AG04450 (cell line): Measurements from ENCODE around the gene FAM107B. TPM values are rescaled to one million over a fixed set of nuclear protein-coding genes. Genes with fewer than 3 reads are reported as not detected.
"Not testable (repeated sequence)": the region's sequence is repeated elsewhere in the genome, so short reads cannot be mapped to it uniquely, and the experiment has no call there.

Source experiments
- CTCF ChIA-PET: fragments of 300-600, 350-600 bp; formaldehyde crosslinking; extraction: SDS; loops from one replicate; lab custom pipeline; 2022; ENCODE audit warnings: antibody characterized with exemption, inconsistent platforms; lab: Charles Lee
- POLR2A ChIA-PET: fragments of 350-600 bp; formaldehyde crosslinking; extraction: SDS; loops from one replicate; lab custom pipeline; 2021; ENCODE audit warnings: antibody characterized with exemption, inconsistent platforms; lab: Yijun Ruan, JAX
- DNase-seq: peaks from one replicate; pipeline ENCODE4 v3.0.0-alpha.2; 2011; ENCODE audit warnings: low read depth, low spot score
- H3K27ac ChIP-seq: one replicate; pipeline ENCODE4 v1.5.1; 2012; ENCODE audit warnings: low read depth, low read length, control low read depth
- H3K27me3 ChIP-seq: one replicate; pipeline ENCODE4 v1.6.0; 2012; ENCODE audit warnings: low read length; ENCODE audit not compliant: control insufficient read depth, insufficient read depth
- H3K4me3 ChIP-seq: 2 replicates; pipeline ENCODE4 v1.5.1; 2011; ENCODE audit warnings: mild to moderate bottlenecking, low read depth, low read length, control low read depth
- H3K9me3 ChIP-seq: 2 replicates; pipeline ENCODE4 v1.5.1; 2012; ENCODE audit warnings: low read length; ENCODE audit not compliant: control insufficient read depth, insufficient read depth
- polyA plus RNA-seq: library from polyadenylated mRNA; depleted of rRNA; stranded (reverse); fragments of >200 nt; gene quantifications from 2 replicates; pipeline ENCODE4 v1.2.3, GENCODE V29; 2011
- TF ChIP-seq, protein P1 (sequence below): IDR thresholded peaks from 2 replicates; pipeline ENCODE4 v1.5.1; 2011; ENCODE audit warnings: low read depth, low read length, control low read depth, inconsistent platforms

The FAM107B gene
- polyA plus RNA-seq, 1 experiment = 41.4 TPM

DNA sequence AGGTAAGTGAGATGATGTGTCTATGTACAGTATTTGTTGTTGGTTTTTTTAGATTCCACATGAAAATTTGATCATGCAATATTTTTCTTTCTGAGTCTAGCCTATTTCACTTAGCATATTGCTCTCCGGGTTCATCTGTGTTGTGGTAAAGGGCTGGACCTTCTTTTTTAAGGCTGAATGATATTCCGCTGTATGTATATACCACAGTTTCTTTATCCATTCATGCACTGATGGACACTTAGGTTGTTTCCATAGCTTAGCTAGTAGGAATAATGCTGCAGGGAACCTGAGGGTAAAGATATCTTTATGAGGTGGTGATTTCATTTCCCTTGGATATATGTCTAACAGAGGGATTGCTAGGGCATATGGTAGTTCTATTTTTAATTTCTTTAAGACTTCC is 80.8 kb downstream of the FAM107B start:
- no peak overlapping the region for H3K27ac ChIP-seq
- CTCF ChIA-PET = no interaction called here
- no peak for DNase-seq
- H3K27me3 ChIP-seq = no peaks in the 10 kb centered on the region
- POLR2A ChIA-PET = no interaction called here
- TF ChIP-seq, protein P1, sequence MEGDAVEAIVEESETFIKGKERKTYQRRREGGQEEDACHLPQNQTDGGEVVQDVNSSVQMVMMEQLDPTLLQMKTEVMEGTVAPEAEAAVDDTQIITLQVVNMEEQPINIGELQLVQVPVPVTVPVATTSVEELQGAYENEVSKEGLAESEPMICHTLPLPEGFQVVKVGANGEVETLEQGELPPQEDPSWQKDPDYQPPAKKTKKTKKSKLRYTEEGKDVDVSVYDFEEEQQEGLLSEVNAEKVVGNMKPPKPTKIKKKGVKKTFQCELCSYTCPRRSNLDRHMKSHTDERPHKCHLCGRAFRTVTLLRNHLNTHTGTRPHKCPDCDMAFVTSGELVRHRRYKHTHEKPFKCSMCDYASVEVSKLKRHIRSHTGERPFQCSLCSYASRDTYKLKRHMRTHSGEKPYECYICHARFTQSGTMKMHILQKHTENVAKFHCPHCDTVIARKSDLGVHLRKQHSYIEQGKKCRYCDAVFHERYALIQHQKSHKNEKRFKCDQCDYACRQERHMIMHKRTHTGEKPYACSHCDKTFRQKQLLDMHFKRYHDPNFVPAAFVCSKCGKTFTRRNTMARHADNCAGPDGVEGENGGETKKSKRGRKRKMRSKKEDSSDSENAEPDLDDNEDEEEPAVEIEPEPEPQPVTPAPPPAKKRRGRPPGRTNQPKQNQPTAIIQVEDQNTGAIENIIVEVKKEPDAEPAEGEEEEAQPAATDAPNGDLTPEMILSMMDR = no peak
- H3K4me3 ChIP-seq = no peak overlapping the region
- no peaks in the 10 kb centered on the region for H3K9me3 ChIP-seq

DNA sequence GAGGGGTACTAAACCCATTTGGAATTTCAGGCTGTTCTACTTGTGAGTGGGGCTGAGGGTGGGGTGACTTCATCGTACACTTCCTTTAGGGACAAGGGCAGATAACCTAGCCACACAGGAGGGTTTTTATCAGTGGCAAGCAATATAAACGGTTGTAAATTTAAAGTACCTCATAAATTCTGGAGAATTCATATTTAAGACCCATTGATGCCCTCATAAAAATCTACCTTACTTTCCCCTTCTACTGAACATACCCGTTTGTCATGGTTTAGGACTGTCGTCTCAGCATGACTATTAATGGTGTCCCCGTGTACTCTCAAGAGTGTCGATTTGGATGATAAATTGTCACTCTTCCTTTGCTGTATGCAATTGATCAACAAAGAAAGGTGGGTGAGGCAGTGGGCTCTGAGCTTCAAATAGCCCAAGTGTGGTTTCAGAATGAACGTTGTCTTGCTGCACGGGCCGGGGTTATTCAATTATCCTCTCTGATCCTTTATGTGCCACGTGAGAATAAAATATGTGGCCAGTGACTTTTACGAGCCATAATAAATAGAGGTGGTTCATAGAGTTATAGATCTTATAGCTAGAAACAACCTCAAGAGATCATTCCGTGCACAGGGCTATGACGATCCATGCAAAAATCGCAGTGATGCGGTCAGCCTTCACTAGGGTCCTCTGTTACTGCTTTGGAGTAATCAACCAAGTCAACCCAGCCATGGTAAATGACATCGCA is 82.2 kb downstream of the FAM107B start:
- CTCF ChIA-PET = no interaction called here
- no peak for DNase-seq

DNA sequence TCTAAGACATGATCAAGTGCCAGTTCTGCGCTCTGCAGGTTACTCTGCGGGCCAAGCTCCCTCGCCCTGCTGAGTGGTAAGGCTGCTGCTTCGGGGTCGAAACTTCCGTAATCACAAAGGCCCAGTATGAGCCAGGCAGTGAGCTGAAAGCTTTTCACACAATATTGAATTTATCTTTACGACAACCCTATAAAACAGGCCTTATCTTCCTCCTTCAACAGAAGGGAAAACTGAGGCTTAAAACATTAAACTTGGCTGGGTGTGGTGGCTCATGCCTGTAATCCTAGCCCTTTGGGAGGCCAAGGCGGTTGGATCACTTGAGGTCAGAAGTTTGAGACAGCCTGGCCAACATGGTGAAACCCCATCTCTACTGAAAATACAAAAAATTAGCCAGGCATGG is 83.3 kb downstream of the FAM107B start:
- Histone ChIP-seq H3K27ac (no peak overlapping the region), H3K4me3 (no peak overlapping the region), H3K27me3 (no peaks in the 10 kb centered on the region), H3K9me3 (no peaks in the 10 kb centered on the region)
- no peak for DNase-seq
- ChIA-PET CTCF (no interaction called here), POLR2A (no interaction called here)
- TF ChIP-seq, protein P1 = no peak

More for the DNA sequence above, 82.2 kb downstream of the FAM107B start:
- H3K4me3 ChIP-seq = no peak overlapping the region
- no peaks in the 10 kb centered on the region for H3K9me3 ChIP-seq
- H3K27me3 ChIP-seq = no peaks in the 10 kb centered on the region
- TF ChIP-seq, protein P1 = no peak
- POLR2A ChIA-PET = no interaction called here
- no peak overlapping the region for H3K27ac ChIP-seq

DNA sequence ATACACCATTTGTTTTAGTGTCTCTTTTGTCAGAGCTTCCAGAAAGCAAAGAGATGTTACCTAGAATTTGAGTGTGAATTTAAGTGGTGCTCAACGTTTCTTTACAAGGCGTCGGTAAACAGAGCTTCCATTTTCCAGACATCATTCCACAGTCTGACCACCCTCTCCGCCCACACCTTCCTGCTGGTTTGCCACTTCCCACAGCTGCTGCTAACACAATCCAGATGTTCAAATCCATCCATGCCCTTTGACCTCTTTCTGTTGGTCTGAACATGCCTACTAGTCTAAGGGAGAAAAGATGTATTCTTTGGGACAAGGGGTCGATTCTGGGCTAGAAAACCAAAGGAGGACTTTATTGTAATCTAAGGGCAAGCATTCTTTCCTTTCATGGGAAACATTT is 86.1 kb downstream of the FAM107B start:
- CTCF ChIA-PET = no interaction called here

DNA sequence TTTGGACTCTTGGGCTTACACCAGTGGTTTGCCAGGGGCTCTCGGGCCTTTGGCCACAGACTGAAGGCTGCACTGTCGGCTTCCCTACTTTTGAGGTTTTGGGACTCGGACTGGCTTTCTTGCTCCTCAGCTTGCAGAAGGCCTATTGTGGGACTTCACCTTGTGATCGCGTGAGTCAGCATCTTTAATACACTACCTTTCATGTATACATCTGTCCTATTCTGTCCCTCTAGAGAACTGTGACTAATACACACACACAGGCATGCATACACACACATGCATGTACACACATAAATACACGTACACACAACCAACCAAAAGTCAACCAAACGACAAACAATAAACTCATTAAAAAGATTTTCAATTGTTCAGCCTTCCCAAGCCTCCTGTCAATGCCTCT is 86.5 kb downstream of the FAM107B start:
- H3K9me3 ChIP-seq, CTCF ChIA-PET, DNase-seq, H3K4me3 ChIP-seq, POLR2A ChIA-PET, H3K27me3 ChIP-seq, H3K27ac ChIP-seq: not testable (repeated sequence)

More for the DNA sequence above, 86.1 kb downstream of the FAM107B start:
- Histone ChIP-seq H3K4me3 (no peak overlapping the region), H3K27ac (no peak overlapping the region), H3K9me3 (no peaks in the 10 kb centered on the region), H3K27me3 (no peaks in the 10 kb centered on the region)
- DNase-seq = peak; percentile 57
- POLR2A ChIA-PET = no interaction called here
- TF ChIP-seq, protein P1 = no peak
